Neural cell (in vitro differentiated cells): ENCODE measurements around the gene RASGRP4. TPM values are rescaled to one million over a fixed set of nuclear protein-coding genes. Genes with fewer than 3 reads are reported as not detected.

Experiments
- H2AFZ ChIP-seq: fragments of 200-600, 300-800 bp; sonication (generic), shearing (Covaris generic); 2 replicates; pipeline ENCODE4 v1.6.0; 2014; ENCODE audit warnings: low read depth, mild to moderate bottlenecking, antibody characterized with exemption, low read length, moderate library complexity
- H3F3A ChIP-seq: fragments of 200-600 bp; shearing (Covaris generic); 2 replicates; pipeline ENCODE4 v1.6.1; 2016; ENCODE audit warnings: mild to moderate bottlenecking, moderate library complexity, mixed read lengths, antibody characterized with exemption, low read length; ENCODE audit not compliant: insufficient read depth, poor library complexity, severe bottlenecking
- H3K27ac ChIP-seq: fragments of 200-600, 300-800 bp; sonication (generic), shearing (Covaris generic); 2 replicates; pipeline ENCODE4 v1.5.1; 2014; ENCODE audit warnings: mild to moderate bottlenecking, low read length, moderate library complexity
- H3K27me3 ChIP-seq: fragments of 300-800, 200-600 bp; sonication (generic), shearing (Covaris generic); 2 replicates; pipeline ENCODE4 v1.6.0; 2014; ENCODE audit warnings: mild to moderate bottlenecking, low read depth, low read length, moderate library complexity; ENCODE audit not compliant: insufficient read depth
- H3K36me3 ChIP-seq: fragments of 300-800, 200-600 bp; sonication (generic), shearing (Covaris generic); 2 replicates; pipeline ENCODE4 v1.5.1; 2014; ENCODE audit warnings: mild to moderate bottlenecking, antibody characterized with exemption, low read length, moderate library complexity; ENCODE audit not compliant: insufficient read depth
- H3K4me2 ChIP-seq: fragments of 300-800, 200-600 bp; sonication (generic), shearing (Covaris generic); 2 replicates; pipeline ENCODE4 v1.6.0; 2014; ENCODE audit warnings: mild to moderate bottlenecking, low read length
- H3K4me3 ChIP-seq: fragments of 300-800, 200-600 bp; sonication (generic), shearing (Covaris generic); 2 replicates; pipeline ENCODE4 v1.5.1; 2014; ENCODE audit warnings: mild to moderate bottlenecking, low read length, moderate library complexity
- H3K79me2 ChIP-seq: fragments of 200-600 bp; shearing (Covaris generic); replicated peaks from 2 replicates; pipeline ENCODE4 v1.6.0; 2014; ENCODE audit warnings: mild to moderate bottlenecking, low read length, moderate library complexity; ENCODE audit not compliant: insufficient read depth
- H3K9ac ChIP-seq: fragments of 300-800, 200-600 bp; sonication (generic), shearing (Covaris generic); 2 replicates; pipeline ENCODE4 v1.6.1; 2016; ENCODE audit warnings: mild to moderate bottlenecking, low read length, mixed read lengths
- H3K9me2 ChIP-seq: fragments of 200-600 bp; shearing (Covaris generic); 2 replicates; pipeline ENCODE4 v1.6.1; 2016; ENCODE audit warnings: mild to moderate bottlenecking, low read length, mixed read lengths; ENCODE audit not compliant: insufficient read depth
- H3K9me3 ChIP-seq: fragments of 200-600, 300-800 bp; sonication (generic), shearing (Covaris generic); 2 replicates; pipeline ENCODE4 v1.6.1; 2016; ENCODE audit warnings: mild to moderate bottlenecking, mixed run types, low read length, moderate library complexity, mixed read lengths
- H4K20me1 ChIP-seq: fragments of 200-600 bp; shearing (Covaris generic); 2 replicates; pipeline ENCODE4 v1.6.1; 2016; ENCODE audit warnings: mild to moderate bottlenecking, mixed run types; ENCODE audit not compliant: insufficient read depth
- CTCF ChIP-seq: fragments of 450-650 bp; IDR thresholded peaks from 2 replicates; pipeline ENCODE4 v1.5.1; 2014; ENCODE audit warnings: antibody characterized with exemption, mild to moderate bottlenecking, moderate library complexity; ENCODE audit not compliant: poor library complexity, severe bottlenecking
- EP300 ChIP-seq: fragments of 450-650 bp; conservative IDR thresholded peaks from 2 replicates; pipeline ENCODE4 v1.6.1; 2014; ENCODE audit warnings: antibody characterized with exemption, mild to moderate bottlenecking, moderate library complexity; ENCODE audit not compliant: poor library complexity, severe bottlenecking
- EZH2 ChIP-seq: fragments of 200-600, 300-800 bp; shearing (Covaris generic), sonication (generic); IDR thresholded peaks from 2 replicates; pipeline ENCODE4 v1.6.1; 2014; ENCODE audit warnings: antibody characterized with exemption, low read length, borderline replicate concordance, mild to moderate bottlenecking; ENCODE audit not compliant: insufficient read depth, poor library complexity, severe bottlenecking
- MXI1 ChIP-seq: fragments of 450-650 bp; conservative IDR thresholded peaks from 2 replicates; pipeline ENCODE4 v1.6.1; 2014; ENCODE audit warnings: antibody characterized with exemption, mild to moderate bottlenecking; ENCODE audit not compliant: poor library complexity, severe bottlenecking
- POLR2AphosphoS5 ChIP-seq: IDR thresholded peaks from 2 replicates; pipeline ENCODE4 v1.6.1; 2012
- RAD21 ChIP-seq: fragments of 450-650 bp; conservative IDR thresholded peaks from 2 replicates; pipeline ENCODE4 v1.6.1; 2014; ENCODE audit warnings: antibody characterized with exemption, mild to moderate bottlenecking, moderate library complexity
- SMC3 ChIP-seq: fragments of 450-650 bp; conservative IDR thresholded peaks from 2 replicates; pipeline ENCODE4 v1.6.1; 2014; ENCODE audit warnings: antibody characterized with exemption, mild to moderate bottlenecking, moderate library complexity; ENCODE audit not compliant: poor library complexity
- TAF1 ChIP-seq: IDR thresholded peaks from 2 replicates; pipeline ENCODE4 v1.6.1; 2012; ENCODE audit warnings: low read depth
- polyA plus RNA-seq: library from polyadenylated mRNA; depleted of rRNA; stranded (reverse); fragments of >200 nt; gene quantifications from 2 replicates; pipeline ENCODE4 v1.2.3, GENCODE V29; 2014
- TF ChIP-seq, protein P1 (sequence below): IDR thresholded peaks from 2 replicates; pipeline ENCODE4 v1.6.1; 2012; ENCODE audit warnings: borderline replicate concordance

Gene RASGRP4
- polyA plus RNA-seq, 1 donor from 2014 or later: not detected

DNA sequence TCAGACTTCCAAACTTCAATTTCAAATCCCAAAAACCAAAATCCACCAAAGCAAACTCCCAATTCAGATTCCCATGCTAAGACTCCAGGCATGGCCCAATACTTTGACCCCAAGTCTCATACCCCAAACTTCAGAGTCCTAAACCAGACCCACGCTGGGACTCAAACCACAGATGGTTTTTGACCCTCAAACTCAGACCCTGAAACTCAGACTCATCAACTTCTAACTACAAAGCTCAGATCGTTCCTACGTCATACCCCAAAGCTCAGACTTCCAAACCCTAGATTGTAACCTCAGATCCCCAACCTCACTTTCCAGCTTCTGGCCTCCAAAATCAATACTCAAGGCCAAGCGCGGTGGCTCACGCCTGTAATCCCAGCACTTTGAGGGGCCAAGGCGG is 19.3 kb upstream of the RASGRP4 start:
- H3K4me3 ChIP-seq: no peak overlapping the region
- TF ChIP-seq, protein P1, sequence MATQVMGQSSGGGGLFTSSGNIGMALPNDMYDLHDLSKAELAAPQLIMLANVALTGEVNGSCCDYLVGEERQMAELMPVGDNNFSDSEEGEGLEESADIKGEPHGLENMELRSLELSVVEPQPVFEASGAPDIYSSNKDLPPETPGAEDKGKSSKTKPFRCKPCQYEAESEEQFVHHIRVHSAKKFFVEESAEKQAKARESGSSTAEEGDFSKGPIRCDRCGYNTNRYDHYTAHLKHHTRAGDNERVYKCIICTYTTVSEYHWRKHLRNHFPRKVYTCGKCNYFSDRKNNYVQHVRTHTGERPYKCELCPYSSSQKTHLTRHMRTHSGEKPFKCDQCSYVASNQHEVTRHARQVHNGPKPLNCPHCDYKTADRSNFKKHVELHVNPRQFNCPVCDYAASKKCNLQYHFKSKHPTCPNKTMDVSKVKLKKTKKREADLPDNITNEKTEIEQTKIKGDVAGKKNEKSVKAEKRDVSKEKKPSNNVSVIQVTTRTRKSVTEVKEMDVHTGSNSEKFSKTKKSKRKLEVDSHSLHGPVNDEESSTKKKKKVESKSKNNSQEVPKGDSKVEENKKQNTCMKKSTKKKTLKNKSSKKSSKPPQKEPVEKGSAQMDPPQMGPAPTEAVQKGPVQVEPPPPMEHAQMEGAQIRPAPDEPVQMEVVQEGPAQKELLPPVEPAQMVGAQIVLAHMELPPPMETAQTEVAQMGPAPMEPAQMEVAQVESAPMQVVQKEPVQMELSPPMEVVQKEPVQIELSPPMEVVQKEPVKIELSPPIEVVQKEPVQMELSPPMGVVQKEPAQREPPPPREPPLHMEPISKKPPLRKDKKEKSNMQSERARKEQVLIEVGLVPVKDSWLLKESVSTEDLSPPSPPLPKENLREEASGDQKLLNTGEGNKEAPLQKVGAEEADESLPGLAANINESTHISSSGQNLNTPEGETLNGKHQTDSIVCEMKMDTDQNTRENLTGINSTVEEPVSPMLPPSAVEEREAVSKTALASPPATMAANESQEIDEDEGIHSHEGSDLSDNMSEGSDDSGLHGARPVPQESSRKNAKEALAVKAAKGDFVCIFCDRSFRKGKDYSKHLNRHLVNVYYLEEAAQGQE: no peak
- no peak for TF ChIP-seq EZH2
- no peak for TF ChIP-seq MXI1
- no peak for TF ChIP-seq RAD21
- TF ChIP-seq POLR2AphosphoS5: no peak
- no peak for TF ChIP-seq TAF1
- no peak for TF ChIP-seq SMC3
- TF ChIP-seq CTCF: no peak
- TF ChIP-seq EP300: no peak

GRCh38 chr19:38444026-38444425 is 18.0 kb upstream of the RASGRP4 start:
- H3K4me2 ChIP-seq: no peak overlapping the region
- no peak overlapping the region for H2AFZ ChIP-seq
- H3K36me3 ChIP-seq: no peaks in the 10 kb centered on the region
- no peaks in the 10 kb centered on the region for H3F3A ChIP-seq
- H3K27ac ChIP-seq: no peak overlapping the region
- TF ChIP-seq, protein P1: no peak
- TF ChIP-seq EZH2 (no peak), RAD21 (no peak), SMC3 (no peak), MXI1 (no peak), EP300 (no peak), CTCF (no peak), POLR2AphosphoS5 (no peak), TAF1 (no peak)
- no peak overlapping the region for H3K4me3 ChIP-seq
- H3K27me3 ChIP-seq: no peaks in the 10 kb centered on the region
- no peaks in the 10 kb centered on the region for H3K9me3 ChIP-seq
- H3K79me2 ChIP-seq: no peaks in the 10 kb centered on the region
- H4K20me1 ChIP-seq: no peaks in the 10 kb centered on the region
- no peaks in the 10 kb centered on the region for H3K9me2 ChIP-seq
- H3K9ac ChIP-seq: no peak overlapping the region

More for the DNA sequence above, 19.3 kb upstream of the RASGRP4 start:
- H4K20me1 ChIP-seq: no peaks in the 10 kb centered on the region
- no peaks in the 10 kb centered on the region for H3K79me2 ChIP-seq
- H2AFZ ChIP-seq: no peak overlapping the region
- H3K36me3 ChIP-seq: no peaks in the 10 kb centered on the region
- no peaks in the 10 kb centered on the region for H3F3A ChIP-seq
- H3K9me2 ChIP-seq: no peaks in the 10 kb centered on the region
- H3K4me2 ChIP-seq: no peak overlapping the region
- no peaks in the 10 kb centered on the region for H3K27me3 ChIP-seq
- no peaks in the 10 kb centered on the region for H3K9me3 ChIP-seq
- H3K9ac ChIP-seq: no peak overlapping the region
- H3K27ac ChIP-seq: no peak overlapping the region
